Panc1 (cell line): ENCODE measurements around the gene GPRIN1. TPM values are rescaled to one million over a fixed set of nuclear protein-coding genes. Genes with fewer than 3 reads are reported as not detected.

Source experiments
- ATAC-seq: fragments of 200-7000 bp; cut with Tn5 transposase; 2 replicates; pipeline ENCODE4 v1.9.1; 2020; ENCODE audit warnings: mild to moderate bottlenecking, moderate library complexity
- BruUV-seq: library from RNA; stranded (reverse); fragments of 400-500 nt; replicated peaks from 2 replicates; lab custom pipeline; 2021; lab: Mats Ljungman, UMichigan
- CTCF ChIA-PET: fragments of 300-600 bp; sonication (Branson Sonifier 250); formaldehyde crosslinking; loops from one replicate; lab custom pipeline; 2022; ENCODE audit warnings: antibody characterized with exemption; lab: Charles Lee
- POLR2A ChIA-PET: fragments of 300-600 bp; sonication (Branson Sonifier 250); formaldehyde crosslinking; loops from one replicate; lab custom pipeline; 2022; ENCODE audit warnings: antibody characterized with exemption; lab: Charles Lee
- DNase-seq: peaks from one replicate; pipeline ENCODE4 v3.0.0-alpha.2; 2010; ENCODE audit warnings: low read depth, low spot score
- H3K27ac ChIP-seq: 2 replicates; pipeline ENCODE4 v1.5.1; 2011; ENCODE audit warnings: mild to moderate bottlenecking, low read length, inconsistent platforms
- H3K27me3 ChIP-seq: fragments of 200-500 bp; sonication (Bioruptor generic); 2 replicates; pipeline ENCODE4 v1.6.0; 2014; ENCODE audit warnings: low read length, inconsistent platforms; ENCODE audit not compliant: control insufficient read depth, insufficient read depth
- H3K36me3 ChIP-seq: fragments of 200-500 bp; sonication (Bioruptor generic); 2 replicates; pipeline ENCODE4 v1.5.1; 2014; ENCODE audit warnings: inconsistent platforms, mild to moderate bottlenecking, low read length, moderate library complexity; ENCODE audit not compliant: control insufficient read depth, insufficient read depth
- H3K4me1 ChIP-seq: 2 replicates; pipeline ENCODE4 v1.5.1; 2011; ENCODE audit warnings: inconsistent platforms, mild to moderate bottlenecking, low read length, moderate library complexity; ENCODE audit not compliant: control insufficient read depth, insufficient read depth
- H3K4me3 ChIP-seq, 2 experiments: 2 replicates each; pipeline ENCODE4 v1.5.1; 2011 to 2012; ENCODE audit warnings: low read depth in 2 of 2, low read length in 2 of 2, mild to moderate bottlenecking in 2 of 2, inconsistent platforms in 1 of 2, moderate library complexity in 1 of 2
- H3K9me3 ChIP-seq: fragments of 200-500 bp; sonication (Bioruptor generic); 2 replicates; pipeline ENCODE4 v1.5.1; 2014; ENCODE audit warnings: low read depth, mild to moderate bottlenecking, inconsistent platforms, low read length, moderate library complexity; ENCODE audit not compliant: control insufficient read depth, insufficient read depth
- CTCF ChIP-seq: fragments of 450-650 bp; IDR thresholded peaks from 2 replicates; pipeline ENCODE4 v1.5.1; 2017; ENCODE audit warnings: mild to moderate bottlenecking
- POLR2AphosphoS5 ChIP-seq: IDR thresholded peaks from 2 replicates; pipeline ENCODE4 v1.6.1; 2012; ENCODE audit warnings: mild to moderate bottlenecking, low read depth, low read length, moderate library complexity
- REST ChIP-seq, 2 experiments: IDR thresholded peaks; 2 replicates each; pipeline ENCODE4 v1.6.1; 2011 to 2012; ENCODE audit warnings: low read depth in 2 of 2, control low read depth in 1 of 2, low read length in 1 of 2, mild to moderate bottlenecking in 1 of 2, moderate library complexity in 1 of 2; ENCODE audit not compliant: insufficient read depth in 1 of 2
- SIN3A ChIP-seq: IDR thresholded peaks from 2 replicates; pipeline ENCODE4 v1.6.1; 2012; ENCODE audit warnings: low read depth, mild to moderate bottlenecking, low read length, moderate library complexity, borderline replicate concordance; ENCODE audit not compliant: insufficient read depth
- TCF7L2 ChIP-seq: IDR thresholded peaks from 2 replicates; pipeline ENCODE4 v1.6.1; 2011; ENCODE audit warnings: mild to moderate bottlenecking, low read depth, low read length, inconsistent platforms
- in situ Hi-C: cut with HindIII; loops from 2 replicates; pipeline ENCODE4 v1.10.0; 2016; ENCODE audit warnings: low sequenced_read_pairs, low pct_unique_long_range_greater_than_20kb
- intact Hi-C: fragments of 100-400 bp; cut with micrococcal nuclease; formaldehyde crosslinking; loops from one replicate; pipeline ENCODE4 v1.10.0; 2022; ENCODE audit not compliant: unreplicated experiment
- total RNA-seq: library from RNA; stranded (reverse); gene quantifications from one replicate; pipeline ENCODE4 v1.2.1, GENCODE V29; 2021; ENCODE audit not compliant: unreplicated experiment

GPRIN1 gene
- total RNA-seq, 1 experiment from 2014 or later = 18.9 TPM

- intact Hi-C loops (no loop called here), in situ Hi-C loops (no loop called here)
- no peaks in the 10 kb centered on the region for H3K27me3 ChIP-seq
- no peak for TF ChIP-seq CTCF
- no peak for TF ChIP-seq TCF7L2
- no peak for TF ChIP-seq REST (IDR thresholded peaks at IDR 0.05; ENCODE audit: insufficient read depth in 1 of 2, low read depth in 2 of 2, low read length in 1 of 2)
- TF ChIP-seq SIN3A = no peak
- TF ChIP-seq POLR2AphosphoS5 = no peak
- H3K4me1 ChIP-seq = no peaks in the 10 kb centered on the region
- BruUV-seq = no TSS peak
- ATAC-seq (no peak), DNase-seq (no peak)
- H3K9me3 ChIP-seq = no peaks in the 10 kb centered on the region
- POLR2A ChIA-PET = no interaction called here
- H3K4me3 ChIP-seq = no peak overlapping the region
- H3K36me3 ChIP-seq = no peaks in the 10 kb centered on the region
- CTCF ChIA-PET = interaction anchor here (1.0 kb wide), 1 partner anchor 56 kb away, joined by 3 read pairs; no protein-coding TSS in a partner anchor
- no peak overlapping the region for H3K27ac ChIP-seq
These were observed 41.3 kb downstream of the GPRIN1 start for GRCh38 chr5:176568657-176569056.

- POLR2A ChIA-PET = no interaction called here
- no peak overlapping the region for H3K27ac ChIP-seq
- no peaks in the 10 kb centered on the region for H3K4me1 ChIP-seq
- no TSS peak for BruUV-seq
- CTCF ChIA-PET = no interaction called here
- TF ChIP-seq CTCF (no peak), REST (IDR thresholded peaks at IDR 0.05; ENCODE audit: insufficient read depth in 1 of 2, low read depth in 2 of 2, low read length in 1 of 2) (no peak), SIN3A (no peak), POLR2AphosphoS5 (no peak), TCF7L2 (no peak)
- in situ Hi-C loops (no loop called here), intact Hi-C loops (no loop called here)
- no peaks in the 10 kb centered on the region for H3K36me3 ChIP-seq
- no peak overlapping the region for H3K4me3 ChIP-seq
- H3K27me3 ChIP-seq = no peaks in the 10 kb centered on the region
- ATAC-seq (no peak), DNase-seq (no peak)
- H3K9me3 ChIP-seq = no peaks in the 10 kb centered on the region
These were observed 44.1 kb downstream of the GPRIN1 start for GRCh38 chr5:176565760-176566288.
